Smooth muscle cell of the brain vasculature (primary cell): ENCODE data around the gene TNRC6C.
"Not testable (repeated sequence)": the region's sequence is repeated elsewhere in the genome, so short reads cannot be mapped to it uniquely, and the experiment has no call there.

Experiments used
- DNase-seq: peaks from one replicate; pipeline ENCODE4 v3.0.0-alpha.2; 2012; ENCODE audit warnings: low read depth, low spot score

TNRC6C gene

GRCh38 chr17:77961741-77962140, 3.2 kb downstream of the TNRC6C start:
- no peak for DNase-seq

DNA sequence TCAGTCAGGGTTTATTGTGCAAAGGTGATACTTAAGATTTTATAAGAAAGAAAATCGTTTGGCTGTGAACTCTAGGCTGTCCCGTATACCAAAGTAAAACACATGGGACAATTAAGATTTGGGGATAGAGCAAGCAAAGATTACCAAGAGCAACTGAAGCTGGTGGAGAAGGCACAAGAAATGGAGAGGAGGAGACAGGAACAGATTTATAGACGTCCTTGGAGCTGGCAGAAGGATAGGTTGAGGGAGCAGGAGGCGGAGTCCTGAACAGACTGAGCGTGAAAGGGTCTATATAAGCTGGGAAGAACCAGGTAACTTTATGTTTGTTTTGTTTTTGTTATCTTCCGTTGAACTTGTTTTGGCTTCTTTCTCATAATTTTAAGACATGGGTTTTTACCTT, 3.8 kb downstream of the TNRC6C start:
- DNase-seq = no peak

- peak; percentile 67 for DNase-seq
Measured at GRCh38 chr17:77963441-77963840, 4.9 kb downstream of the TNRC6C start.

DNA sequence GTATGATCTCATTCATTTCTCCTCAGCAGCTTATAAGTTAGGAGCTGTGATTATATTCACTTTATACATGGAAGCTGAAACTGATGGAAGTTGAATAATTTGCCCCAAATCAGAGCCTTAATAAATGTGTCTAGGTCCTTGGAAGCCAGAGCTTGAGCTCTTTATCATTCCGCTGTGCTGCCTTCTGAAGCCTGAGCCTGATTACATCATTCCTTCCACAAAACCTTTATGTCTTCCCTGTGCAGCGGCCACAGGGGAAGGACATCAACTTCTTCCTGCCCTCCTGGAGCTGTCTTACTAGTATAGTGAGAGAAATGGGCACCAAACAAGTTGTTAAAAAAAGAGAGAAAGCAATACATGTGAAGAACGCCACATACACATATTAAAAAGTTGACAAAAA, 6.8 kb downstream of the TNRC6C start:
- DNase-seq = no peak

- DNase-seq = no peak
Measured at GRCh38 chr17:77966476-77966875, 8.0 kb downstream of the TNRC6C start.

GRCh38 chr17:77968788-77969187, 10.3 kb downstream of the TNRC6C start:
- no peak for DNase-seq

DNA sequence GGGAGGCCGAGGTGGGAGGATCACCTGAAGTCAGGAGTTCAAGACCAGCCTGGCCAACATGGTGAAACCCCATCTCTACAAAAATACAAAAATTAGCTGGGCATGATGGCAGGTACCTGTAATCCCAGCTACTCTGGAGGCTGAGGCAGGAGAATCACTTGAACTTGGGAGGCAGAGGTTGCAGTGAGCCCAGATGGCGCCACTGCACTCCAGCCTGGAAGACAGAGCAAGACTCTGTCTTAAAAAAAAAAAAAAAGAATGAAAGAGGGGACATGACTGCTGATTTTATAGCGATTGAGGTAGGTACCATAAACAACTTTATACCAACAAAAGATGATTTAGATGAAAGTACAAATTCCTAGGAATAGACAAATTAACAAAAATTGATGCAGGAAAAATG, 13.8 kb downstream of the TNRC6C start:
- not testable (repeated sequence) for DNase-seq

DNA sequence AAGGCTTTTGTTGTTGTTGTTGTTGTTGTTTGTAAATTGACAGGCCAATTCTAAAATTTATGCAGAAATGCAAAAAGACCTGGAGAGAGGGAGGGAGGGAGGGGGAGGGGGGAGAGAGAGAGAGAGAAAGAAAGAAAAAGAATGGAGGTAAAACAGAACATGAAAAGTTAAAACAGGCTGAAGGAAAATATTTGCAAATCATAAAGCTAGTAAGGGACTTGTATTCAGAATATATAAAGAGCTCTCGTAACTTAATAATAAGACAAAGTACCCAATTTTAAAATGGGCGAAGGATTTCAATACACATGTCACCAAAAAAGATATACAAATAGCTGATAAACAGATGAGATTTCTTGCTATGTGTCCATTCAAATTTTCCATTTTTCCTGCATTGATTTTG, 15.4 kb downstream of the TNRC6C start:
- no peak for DNase-seq

DNA sequence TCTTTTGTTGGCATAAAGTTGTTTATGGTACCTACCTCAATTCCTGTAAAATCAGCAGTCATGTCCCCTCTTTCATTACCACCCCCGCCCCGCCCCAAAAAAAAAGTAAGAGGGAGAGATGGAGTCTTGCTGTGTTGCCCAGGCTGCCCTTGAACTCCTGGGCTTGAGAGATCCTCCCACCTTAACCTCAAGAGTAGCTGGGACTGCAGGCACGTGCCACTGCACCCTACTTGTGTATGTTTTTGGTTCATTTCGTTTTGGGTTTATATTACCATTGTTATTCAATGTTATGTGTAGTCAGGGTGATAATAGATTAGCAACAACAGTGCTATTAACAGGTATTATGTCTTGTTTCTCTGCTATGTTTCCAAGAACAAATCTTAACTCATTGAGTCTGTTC, 15.9 kb downstream of the TNRC6C start:
- DNase-seq = no peak

DNA sequence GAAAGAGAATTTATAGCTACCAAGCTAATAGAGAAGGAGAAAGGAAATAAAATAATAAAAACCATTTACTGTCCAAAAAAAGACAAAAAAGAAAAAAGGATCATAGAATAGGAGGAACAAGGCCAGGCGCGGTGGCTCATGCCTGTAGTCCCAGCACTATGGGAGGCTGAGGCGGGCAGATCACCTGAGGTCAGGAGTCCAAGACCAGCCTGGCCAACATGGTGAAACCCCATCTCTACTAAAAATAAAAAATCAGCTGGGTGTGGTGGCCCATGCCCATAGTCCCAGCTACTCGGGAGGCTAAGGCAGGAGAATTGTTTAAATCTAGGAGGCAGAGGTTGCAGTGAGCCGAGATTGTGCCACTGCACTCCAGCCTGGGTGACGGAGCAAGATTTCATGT, 23.9 kb downstream of the TNRC6C start:
- not testable (repeated sequence) for DNase-seq

- DNase-seq = no peak
Measured at GRCh38 chr17:77990301-77990700, 31.8 kb downstream of the TNRC6C start.

- not testable (repeated sequence) for DNase-seq
Measured at GRCh38 chr17:77993735-77994134, 35.2 kb downstream of the TNRC6C start.

- DNase-seq = no peak
Measured at GRCh38 chr17:77995146-77995852, 36.8 kb downstream of the TNRC6C start.

- no peak for DNase-seq
Measured at GRCh38 chr17:77996256-77996655, 37.8 kb downstream of the TNRC6C start.

- no peak for DNase-seq
Measured at GRCh38 chr17:77999413-78000173, 41.1 kb downstream of the TNRC6C start.

- no peak for DNase-seq
Measured at GRCh38 chr17:78000341-78000740, 41.8 kb downstream of the TNRC6C start.

- no peak for DNase-seq
Measured at GRCh38 chr17:78001182-78001581, 42.7 kb downstream of the TNRC6C start.

DNA sequence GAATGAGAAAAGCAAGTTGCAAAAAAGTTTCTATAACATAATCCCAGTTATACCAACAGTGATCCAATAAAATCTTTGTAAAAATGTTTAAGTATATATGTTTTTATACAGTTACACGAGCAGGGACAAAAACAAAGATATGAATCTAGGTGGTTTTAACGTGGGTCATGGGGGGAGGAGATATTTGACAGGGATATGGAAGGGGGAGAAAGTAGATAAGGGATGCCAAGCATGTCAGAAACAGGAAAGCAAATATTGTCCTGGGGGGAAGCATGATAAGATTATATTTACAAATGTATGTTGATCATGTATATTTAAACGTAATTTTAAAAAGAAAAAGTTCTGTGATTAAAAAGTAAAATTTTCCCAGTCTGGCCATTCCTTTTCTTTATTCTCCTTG, 43.1 kb downstream of the TNRC6C start:
- DNase-seq = no peak

- DNase-seq = no peak
Measured at GRCh38 chr17:78002166-78002565, 43.7 kb downstream of the TNRC6C start.

- DNase-seq = no peak
Measured at GRCh38 chr17:78005452-78006171, 47.1 kb downstream of the TNRC6C start.

GRCh38 chr17:78006338-78006737, 47.8 kb downstream of the TNRC6C start:
- no peak for DNase-seq

- DNase-seq = no peak
Measured at GRCh38 chr17:78007647-78008046, 49.1 kb downstream of the TNRC6C start.

DNA sequence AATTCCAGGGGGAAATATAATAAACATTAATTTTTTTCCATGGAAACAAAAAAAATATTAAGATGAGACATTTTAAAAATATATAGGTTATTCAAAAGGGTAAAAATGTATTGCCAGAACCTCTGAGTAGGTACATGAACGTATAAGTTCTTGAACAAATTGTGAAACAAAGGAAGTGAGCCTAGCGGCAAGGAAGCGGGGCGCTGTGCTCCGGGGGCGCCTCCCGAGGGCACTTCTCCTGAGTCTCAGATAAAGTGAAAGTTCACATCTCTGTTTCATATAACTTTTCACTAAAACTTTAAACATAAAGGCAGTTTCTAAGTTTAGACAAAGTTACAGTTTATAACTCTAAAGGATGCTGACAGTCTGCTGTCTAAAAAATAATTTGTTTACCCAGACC, 52.3 kb downstream of the TNRC6C start:
- no peak for DNase-seq
